HEK293T (cell line): ENCODE data around the gene PBXIP1.
"Not testable (repeated sequence)": the region's sequence is repeated elsewhere in the genome, so short reads cannot be mapped to it uniquely, and the experiment has no call there.

ENCODE experiments used
- ARNT ChIP-seq: fragments of 450-650 bp; IDR thresholded peaks from 2 replicates; pipeline ENCODE4 v1.6.1; 2017; ENCODE audit warnings: mild to moderate bottlenecking
- FOXA1 ChIP-seq: fragments of 450-650 bp; IDR thresholded peaks from 2 replicates; pipeline ENCODE4 v1.6.1; 2016; ENCODE audit warnings: mild to moderate bottlenecking
- FOXM1 ChIP-seq: fragments of 450-650 bp; IDR thresholded peaks from 2 replicates; pipeline ENCODE4 v1.6.1; 2017; ENCODE audit warnings: mild to moderate bottlenecking, borderline replicate concordance
- SP1 ChIP-seq: fragments of 450-650 bp; IDR thresholded peaks from 2 replicates; pipeline ENCODE4 v1.6.1; 2017
- SUZ12 ChIP-seq: fragments of 450-650 bp; IDR thresholded peaks from 2 replicates; pipeline ENCODE4 v1.6.1; 2016; ENCODE audit warnings: mild to moderate bottlenecking

DNA sequence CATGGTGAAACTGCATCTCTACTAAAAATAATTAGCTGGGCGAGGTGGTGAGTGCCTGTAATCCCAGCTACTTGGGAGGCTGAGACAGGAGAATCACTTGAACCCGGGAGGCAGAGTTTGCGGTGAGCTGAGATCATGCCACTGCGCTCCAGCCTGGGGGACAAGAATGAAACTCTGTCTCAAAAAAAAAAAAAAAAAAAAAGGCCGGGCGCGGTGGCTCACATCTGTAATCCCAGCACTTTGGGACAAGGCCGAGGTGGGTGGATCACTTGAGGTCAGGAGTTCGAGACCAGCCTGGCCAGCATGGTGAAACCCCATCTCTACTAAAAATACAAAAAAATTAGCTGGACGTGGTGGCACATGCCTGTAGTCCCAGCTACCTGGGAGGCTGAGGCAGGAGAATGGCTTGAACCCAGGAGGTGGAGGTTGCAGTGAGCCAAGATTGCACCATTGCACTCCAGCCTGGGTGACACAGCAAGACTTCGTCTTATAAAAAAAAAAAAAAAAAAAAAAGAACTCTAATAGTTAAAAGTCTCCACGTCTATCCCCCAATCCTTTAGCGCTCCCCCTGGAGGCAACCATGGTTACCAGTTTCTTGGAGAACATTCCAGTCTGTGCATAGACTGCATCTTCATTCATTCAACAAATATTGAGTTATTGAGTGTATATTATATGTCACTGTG lies 39.5 kb upstream of the PBXIP1 start:
- not testable (repeated sequence) for TF ChIP-seq FOXA1, ARNT, FOXM1, SP1, SUZ12
